Ectodermal cell (in vitro differentiated cells): ENCODE results near the gene NEK3.
"Not testable (repeated sequence)": the region's sequence is repeated elsewhere in the genome, so short reads cannot be mapped to it uniquely, and the experiment has no call there.

ENCODE experiments used
- H3K27ac ChIP-seq: 2 replicates; pipeline ENCODE4 v1.7.0; 2013; ENCODE audit warnings: mild to moderate bottlenecking, low read depth, low read length; ENCODE audit not compliant: insufficient read depth, poor library complexity, severe bottlenecking
- H3K27me3 ChIP-seq: 2 replicates; pipeline ENCODE4 v1.7.0; 2013; ENCODE audit warnings: mild to moderate bottlenecking, low read length; ENCODE audit not compliant: insufficient read depth, control insufficient read depth, poor library complexity, severe bottlenecking
- H3K36me3 ChIP-seq: one replicate; pipeline ENCODE4 v1.7.0; 2013; ENCODE audit warnings: low read length; ENCODE audit not compliant: control insufficient read depth, insufficient read depth
- H3K4me1 ChIP-seq: one replicate; pipeline ENCODE4 v1.7.0; 2013; ENCODE audit warnings: low read length; ENCODE audit not compliant: control insufficient read depth, insufficient read depth
- H3K4me3 ChIP-seq: 2 replicates; pipeline ENCODE4 v1.7.0; 2013; ENCODE audit warnings: low read depth, low read length, control low read depth; ENCODE audit not compliant: insufficient read depth
- H3K9me3 ChIP-seq: 2 replicates; pipeline ENCODE4 v1.7.0; 2013; ENCODE audit warnings: mild to moderate bottlenecking, low read length, moderate library complexity; ENCODE audit not compliant: control insufficient read depth
- WGBS, 2 experiments: methylation state at CpG; one replicate each; pipeline ENCODE4 v1.1.7; 2013; ENCODE audit warnings: missing lambda C conversion rate in 2 of 2; 5-methylcytosine and 5-hydroxymethylcytosine counted together

The NEK3 gene

GRCh38 chr13:52194184-52194868, 34.9 kb upstream of the NEK3 start:
- no peaks in the 10 kb centered on the region for H3K27me3 ChIP-seq
- no peaks in the 10 kb centered on the region for H3K36me3 ChIP-seq
- H3K4me1 ChIP-seq: peaks cover 4% of the 10 kb centered on the region
- H3K27ac ChIP-seq: no peak overlapping the region
- H3K4me3 ChIP-seq: peak overlapping the region; percentile 100
- WGBS, 2 experiments: 12 to 13% methylated on average over 47 of the region's 47 CpGs
- no peaks in the 10 kb centered on the region for H3K9me3 ChIP-seq

DNA sequence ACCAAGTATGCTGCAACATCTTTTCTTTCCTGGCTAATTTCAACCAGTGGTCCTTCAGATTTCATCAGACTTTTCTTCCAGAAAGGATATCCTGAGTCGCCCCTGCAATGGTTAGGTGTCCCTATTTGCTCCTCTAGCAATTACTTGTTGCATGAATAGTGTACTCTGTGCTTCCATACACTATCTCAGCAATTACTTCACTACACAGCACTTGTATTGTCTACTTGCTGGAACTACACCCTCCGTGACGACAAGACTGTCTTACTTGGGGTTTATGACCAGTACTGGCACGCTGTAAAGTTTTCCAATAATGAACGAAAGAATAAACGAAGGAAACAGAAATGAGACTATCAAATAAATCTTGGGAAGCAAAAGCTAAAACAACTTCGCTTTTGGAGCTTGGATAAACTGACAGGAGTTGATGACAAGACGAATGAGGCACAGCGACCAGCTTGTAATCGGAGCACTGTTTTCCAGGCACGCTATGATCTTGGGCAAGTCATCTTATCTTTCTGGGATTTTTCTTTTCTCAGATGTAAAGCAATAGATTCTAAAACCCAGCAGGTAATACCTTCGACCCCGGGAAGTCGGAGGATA, 34.3 kb upstream of the NEK3 start:
- H3K27ac ChIP-seq, H3K9me3 ChIP-seq, H3K36me3 ChIP-seq, H3K4me1 ChIP-seq, H3K27me3 ChIP-seq: not testable (repeated sequence)
- peak overlapping the region; percentile 100 for H3K4me3 ChIP-seq
- 2 to 4% methylated on average over 14 of the region's 14 CpGs for WGBS, 2 experiments

GRCh38 chr13:52187424-52188187, 28.2 kb upstream of the NEK3 start:
- not testable (repeated sequence) for H3K27ac ChIP-seq

DNA sequence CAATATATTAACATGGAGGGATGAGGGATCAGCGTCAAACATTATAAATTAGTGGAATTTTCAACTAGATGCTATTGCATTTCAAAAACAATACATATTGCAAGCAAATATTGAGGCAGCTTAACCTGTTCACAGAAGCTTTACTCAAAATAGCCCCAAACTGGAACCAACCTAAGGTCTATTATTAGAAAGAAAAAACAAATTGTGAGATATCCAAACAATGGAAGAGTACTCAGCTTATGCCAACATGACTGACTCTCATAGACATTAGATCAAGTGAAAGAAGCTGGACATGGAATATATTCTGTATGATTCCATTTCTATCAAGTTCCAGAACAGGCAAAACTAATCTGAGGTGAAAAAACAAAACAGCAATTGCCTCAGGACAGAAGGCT, 27.6 kb upstream of the NEK3 start:
- Histone ChIP-seq H3K36me3 (peaks cover 9% of the 10 kb centered on the region), H3K27ac (no peak overlapping the region), H3K27me3 (no peaks in the 10 kb centered on the region), H3K4me3 (no peak overlapping the region), H3K9me3 (no peaks in the 10 kb centered on the region), H3K4me1 (no peaks in the 10 kb centered on the region)
- whole genome bisulfite sequencing, 2 experiments: 100% methylated on average over 1 of the region's 1 CpG; no CpG with 5 or more reads in 1 of the 2 experiments

More at GRCh38 chr13:52187424-52188187, 28.2 kb upstream of the NEK3 start:
- not testable (repeated sequence) for H3K4me3 ChIP-seq, H3K9me3 ChIP-seq, H3K36me3 ChIP-seq, H3K27me3 ChIP-seq, H3K4me1 ChIP-seq
- 90 to 100% methylated on average over 3 of the region's 4 CpGs for WGBS, 2 experiments

DNA sequence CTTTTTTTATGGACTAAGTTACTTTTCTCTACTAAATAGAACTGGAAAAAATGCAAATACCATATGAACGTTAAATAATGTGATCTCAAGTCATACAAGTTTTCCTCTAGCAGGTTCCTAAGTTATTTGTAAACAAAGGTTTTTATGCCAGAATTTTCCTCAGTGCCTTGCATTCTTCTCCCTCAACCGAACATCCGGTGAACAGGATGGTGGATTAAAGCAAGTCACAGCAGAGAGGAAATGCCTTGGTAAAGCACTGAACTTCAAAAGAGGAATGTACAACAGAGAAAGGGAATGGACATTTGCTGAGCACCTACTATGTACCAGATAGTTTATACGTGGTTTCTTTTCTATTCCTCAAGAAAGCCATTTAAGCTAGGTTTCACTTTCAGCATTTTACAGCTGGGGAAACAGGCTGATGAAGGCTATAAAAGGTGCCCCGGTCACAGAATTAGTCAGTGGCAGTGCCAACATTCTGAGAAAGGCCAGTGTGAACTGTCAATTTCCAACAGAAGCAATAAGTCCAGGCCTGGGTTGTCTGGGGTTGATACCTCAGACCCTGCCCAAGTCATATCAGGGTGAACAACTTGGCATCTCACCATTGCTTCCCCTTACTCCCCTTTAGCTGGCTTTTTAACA, 22.0 kb upstream of the NEK3 start:
- not testable (repeated sequence) for H3K4me3 ChIP-seq, H3K4me1 ChIP-seq, H3K27me3 ChIP-seq, H3K27ac ChIP-seq, H3K9me3 ChIP-seq
- peaks cover 24% of the 10 kb centered on the region for H3K36me3 ChIP-seq
- 93 to 96% methylated on average over 4 of the region's 5 CpGs for WGBS, 2 experiments

DNA sequence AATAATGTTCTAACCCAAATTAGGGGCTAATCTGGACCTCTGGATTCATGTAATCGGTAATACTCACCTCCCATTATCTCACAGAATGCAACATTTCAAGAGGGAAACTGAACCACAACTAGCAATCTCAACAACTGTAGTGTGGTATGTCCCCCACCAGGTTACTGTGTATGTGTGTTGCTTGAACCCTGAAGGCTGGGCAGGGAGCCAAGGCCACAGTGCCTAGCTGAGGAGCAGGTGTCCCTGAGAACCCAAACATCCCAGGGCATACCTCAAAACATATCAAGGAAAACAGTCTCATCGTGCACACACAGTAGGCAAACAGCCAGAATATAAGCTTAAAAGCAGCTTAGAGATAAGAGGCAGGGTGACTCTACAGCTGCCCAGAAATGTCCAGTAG, 20.5 kb upstream of the NEK3 start:
- Histone ChIP-seq H3K9me3 (no peaks in the 10 kb centered on the region), H3K27me3 (no peaks in the 10 kb centered on the region), H3K27ac (no peak overlapping the region), H3K4me1 (no peaks in the 10 kb centered on the region), H3K4me3 (no peak overlapping the region), H3K36me3 (peaks cover 21% of the 10 kb centered on the region)
- 100% methylated on average over 2 of the region's 2 CpGs for WGBS, 2 experiments

DNA sequence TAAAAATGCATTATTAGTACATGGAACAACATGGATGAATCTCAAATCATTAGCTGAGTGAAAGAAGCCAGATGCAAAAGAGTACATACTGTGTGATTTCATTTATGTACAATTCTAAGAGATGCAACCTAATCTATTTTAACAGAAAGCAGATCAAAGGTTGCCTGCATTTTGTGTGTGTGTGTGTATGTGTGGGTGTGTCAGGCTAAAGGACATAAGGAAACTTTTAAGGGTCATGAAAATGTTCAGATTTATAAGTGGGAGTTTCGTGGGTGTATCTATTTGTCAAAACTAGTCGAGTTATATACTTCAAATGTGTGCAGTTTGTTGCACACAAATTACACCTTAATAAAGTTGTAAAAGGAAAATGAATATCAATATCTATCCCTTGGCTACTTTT, 17.9 kb upstream of the NEK3 start:
- H3K4me1 ChIP-seq: no peaks in the 10 kb centered on the region
- no peak overlapping the region for H3K27ac ChIP-seq
- 89% methylated on average over 1 to 2 of the region's 2 CpGs for whole genome bisulfite sequencing, 2 experiments
- peaks cover 22% of the 10 kb centered on the region for H3K36me3 ChIP-seq
- H3K9me3 ChIP-seq: no peaks in the 10 kb centered on the region
- no peaks in the 10 kb centered on the region for H3K27me3 ChIP-seq
- H3K4me3 ChIP-seq: no peak overlapping the region

GRCh38 chr13:52173970-52174369, 14.6 kb upstream of the NEK3 start:
- H3K27ac ChIP-seq, H3K4me3 ChIP-seq, H3K27me3 ChIP-seq, H3K9me3 ChIP-seq, H3K4me1 ChIP-seq: not testable (repeated sequence)
- 97% methylated on average over 4 to 6 of the region's 6 CpGs for WGBS, 2 experiments
- peaks cover 17% of the 10 kb centered on the region for H3K36me3 ChIP-seq

DNA sequence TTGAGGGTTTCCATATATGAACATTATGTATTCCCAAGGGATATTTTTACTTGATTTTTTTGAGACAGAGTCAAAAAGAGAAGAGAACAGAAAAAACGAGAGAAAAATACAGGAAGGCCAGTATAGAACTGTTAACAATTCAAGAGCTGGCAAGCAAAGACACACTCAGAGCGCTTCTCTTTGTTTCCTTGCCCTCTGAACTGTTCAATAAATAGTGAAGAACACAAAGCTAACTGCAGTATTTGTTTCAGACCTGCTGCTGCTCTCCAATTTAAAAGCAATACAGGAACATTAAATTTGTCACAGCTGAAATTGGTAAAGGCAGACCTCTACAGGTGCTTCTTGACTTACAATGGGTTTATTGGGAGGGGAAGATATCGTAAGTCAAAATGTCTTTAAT, 14.0 kb upstream of the NEK3 start:
- peaks cover 23% of the 10 kb centered on the region for H3K36me3 ChIP-seq

GRCh38 chr13:52171686-52172085, 12.3 kb upstream of the NEK3 start:
- 100% methylated on average over 1 of the region's 1 CpG for WGBS, 2 experiments
- H3K27me3 ChIP-seq, H3K4me3 ChIP-seq, H3K9me3 ChIP-seq, H3K4me1 ChIP-seq, H3K27ac ChIP-seq: not testable (repeated sequence)
- peaks cover 18% of the 10 kb centered on the region for H3K36me3 ChIP-seq

More for the DNA sequence above, 14.0 kb upstream of the NEK3 start:
- Histone ChIP-seq H3K27ac (no peak overlapping the region), H3K27me3 (no peaks in the 10 kb centered on the region), H3K4me3 (no peak overlapping the region), H3K9me3 (no peaks in the 10 kb centered on the region), H3K4me1 (no peaks in the 10 kb centered on the region)
- WGBS, 2 experiments: 87 to 94% methylated on average over 2 to 3 of the region's 3 CpGs
